Activated T-cell treated with anti-CD3 and anti-CD28 coated beads, Interleukin-2, amount 50 U/mL, for 1 hour (primary cell): ENCODE results near the gene CAMTA1.

Source experiments
- DNase-seq: peaks from one replicate; pipeline ENCODE4 v3.0.0-alpha.2; 2020

Gene CAMTA1

DNA sequence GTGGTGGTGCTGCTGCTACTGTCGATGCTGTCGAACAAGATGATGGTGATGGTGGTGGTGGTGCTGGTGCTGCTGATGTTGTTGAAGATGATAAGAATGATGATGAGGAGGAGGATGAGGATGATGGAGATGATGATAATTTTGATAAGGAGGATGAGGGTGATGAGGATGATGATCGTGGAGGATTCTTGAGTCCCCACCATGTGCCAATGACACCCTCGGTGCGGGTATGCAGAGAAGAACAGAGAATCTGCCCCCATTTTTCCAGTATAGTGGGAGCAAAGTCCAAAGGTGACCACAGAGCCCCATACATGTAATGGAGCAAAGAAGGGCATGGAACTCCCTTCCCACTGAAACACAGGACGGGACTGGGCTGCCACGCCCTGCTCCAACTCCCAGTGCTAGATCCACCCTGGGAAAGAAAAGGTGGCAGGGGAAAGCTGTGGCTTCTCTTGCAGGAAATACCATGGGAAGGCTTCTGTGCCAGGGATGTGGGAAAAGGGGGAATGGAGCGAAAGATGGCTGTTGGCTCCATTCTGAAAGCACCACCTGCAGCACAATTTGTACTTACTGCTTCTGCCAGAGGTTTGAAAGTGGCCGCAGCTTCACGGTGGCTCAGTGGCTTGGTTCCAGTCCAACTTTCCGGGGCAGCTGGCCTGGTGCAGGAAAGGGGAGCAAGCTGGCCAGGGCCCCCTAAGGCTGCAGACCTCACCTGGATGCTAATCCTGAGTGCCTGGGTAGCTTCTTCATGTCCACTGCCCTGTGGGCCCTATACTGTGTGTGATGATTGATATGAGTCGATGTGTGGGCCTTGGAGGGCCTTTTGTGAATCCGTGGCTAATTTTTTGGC, 598.6 kb downstream of the CAMTA1 start:
- no peak for DNase-seq

DNA sequence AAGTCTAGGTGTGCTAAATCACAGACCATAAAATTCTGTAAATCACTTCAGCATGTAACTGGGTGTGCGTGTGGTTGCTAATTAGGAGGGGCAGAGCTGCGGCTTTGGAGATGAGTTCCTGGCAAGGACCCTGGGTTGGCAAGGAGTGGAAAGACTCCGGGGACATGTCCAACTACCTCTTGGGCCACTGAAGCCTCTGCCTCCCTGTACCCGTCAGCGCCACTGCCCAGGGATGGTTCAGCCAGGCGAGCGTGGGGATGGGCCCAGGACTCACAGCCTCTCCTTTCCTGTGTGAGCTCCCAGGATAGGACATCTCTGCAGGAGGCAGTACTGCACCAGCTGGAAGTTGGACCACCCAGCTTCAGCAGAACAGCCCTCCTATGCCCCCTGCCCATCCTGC, 599.4 kb downstream of the CAMTA1 start:
- no peak for DNase-seq

DNA sequence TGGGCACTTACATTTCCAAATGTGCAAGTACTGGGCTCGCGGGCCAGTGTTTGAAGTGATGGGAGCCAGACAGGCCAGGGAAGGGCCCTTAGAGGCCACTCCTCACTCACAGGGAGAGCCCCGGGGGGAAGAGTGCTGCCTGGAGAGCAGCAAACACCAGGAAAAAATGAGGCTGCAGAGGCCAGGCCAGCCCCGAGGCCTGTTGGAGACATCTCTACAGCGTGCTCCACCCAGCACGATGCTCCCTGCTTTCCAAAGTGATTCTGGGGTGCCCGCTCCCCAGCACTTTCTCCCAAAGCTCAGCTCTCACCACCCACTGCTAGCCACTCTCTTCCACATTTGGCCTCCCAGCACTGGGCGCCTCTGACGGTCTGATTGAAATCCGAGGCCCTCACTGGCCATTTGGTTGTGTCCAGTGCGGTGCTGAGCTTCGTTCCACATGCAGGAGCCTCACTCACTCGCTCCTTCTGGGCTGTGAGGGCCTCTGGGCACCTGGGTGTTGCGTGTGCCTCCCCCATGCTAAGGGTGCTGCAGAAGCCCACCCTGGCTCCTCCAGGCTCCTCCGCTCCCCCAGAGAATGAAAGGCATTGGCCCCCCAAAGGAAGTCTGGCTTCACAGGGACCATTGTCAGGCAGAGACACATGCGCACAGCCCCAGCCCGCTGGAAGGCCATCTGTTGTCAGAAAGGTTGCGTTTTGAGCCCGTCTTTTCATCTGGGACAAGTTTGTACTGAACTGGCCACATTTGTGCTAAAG, 600.4 kb downstream of the CAMTA1 start:
- DNase-seq, result no peak

- no peak for DNase-seq
Measured at GRCh38 chr1:7386226-7387052, 601.2 kb downstream of the CAMTA1 start.

- no peak for DNase-seq
Measured at GRCh38 chr1:7387053-7387927, 602.0 kb downstream of the CAMTA1 start.

- no peak for DNase-seq
Measured at GRCh38 chr1:7388141-7388487, 602.9 kb downstream of the CAMTA1 start.

DNA sequence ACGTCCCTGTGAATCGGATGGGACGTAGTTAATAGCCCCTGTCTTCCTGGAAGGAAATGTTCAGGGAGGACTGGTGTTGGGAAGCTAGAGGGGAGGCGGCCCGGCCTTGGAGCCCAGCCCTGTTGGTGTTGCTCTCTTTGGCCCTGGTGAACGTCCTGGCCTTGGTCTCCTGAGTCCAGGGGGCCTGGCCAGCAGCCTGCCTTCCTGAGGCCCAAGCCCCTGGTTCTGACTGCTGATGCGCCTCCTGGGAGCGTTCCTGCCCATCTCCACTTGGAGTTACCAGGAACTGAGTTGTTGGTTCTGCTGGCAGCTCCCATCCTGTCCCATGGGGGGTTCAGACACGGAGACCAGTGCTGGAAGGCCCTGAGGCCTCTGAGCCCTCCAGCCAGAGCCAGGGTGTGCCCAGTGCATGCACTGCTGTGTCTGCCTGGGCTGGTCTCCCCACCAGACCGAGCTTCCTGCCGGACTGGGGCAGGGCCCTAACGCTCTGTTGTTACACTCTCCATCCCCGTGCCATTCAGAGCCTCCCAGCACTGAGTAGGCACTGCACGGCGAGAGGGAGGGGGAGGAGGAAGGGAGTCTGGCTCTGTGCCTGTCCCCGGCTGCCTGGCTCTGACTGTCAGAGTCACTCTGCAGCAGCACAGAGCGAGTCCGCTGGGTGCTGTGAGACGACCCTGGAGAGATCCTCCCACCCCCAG, 603.4 kb downstream of the CAMTA1 start:
- no peak for DNase-seq

- DNase-seq, result no peak
Measured at GRCh38 chr1:7389201-7389905, 604.1 kb downstream of the CAMTA1 start.

- no peak for DNase-seq
Measured at GRCh38 chr1:7389906-7390603, 604.8 kb downstream of the CAMTA1 start.

DNA sequence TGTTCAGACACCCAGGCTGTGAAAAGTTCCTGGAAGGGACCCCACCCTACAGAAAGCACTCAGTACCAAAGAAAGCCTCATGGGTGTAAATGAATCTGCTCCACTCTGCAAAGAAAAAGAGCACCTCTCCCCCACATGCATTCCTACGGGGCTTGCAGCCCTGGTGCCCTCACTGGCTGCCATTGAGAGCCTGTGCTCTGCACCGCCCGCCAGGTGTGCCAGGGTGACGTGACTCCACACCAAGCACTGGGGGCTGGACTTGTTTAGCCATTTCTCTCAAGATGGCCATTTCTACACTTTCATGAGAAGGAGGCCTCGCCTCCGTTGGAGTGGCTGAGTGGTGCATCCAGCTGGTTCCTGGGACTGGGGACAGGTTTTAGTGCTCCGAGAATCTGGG, 605.3 kb downstream of the CAMTA1 start:
- no peak for DNase-seq

DNA sequence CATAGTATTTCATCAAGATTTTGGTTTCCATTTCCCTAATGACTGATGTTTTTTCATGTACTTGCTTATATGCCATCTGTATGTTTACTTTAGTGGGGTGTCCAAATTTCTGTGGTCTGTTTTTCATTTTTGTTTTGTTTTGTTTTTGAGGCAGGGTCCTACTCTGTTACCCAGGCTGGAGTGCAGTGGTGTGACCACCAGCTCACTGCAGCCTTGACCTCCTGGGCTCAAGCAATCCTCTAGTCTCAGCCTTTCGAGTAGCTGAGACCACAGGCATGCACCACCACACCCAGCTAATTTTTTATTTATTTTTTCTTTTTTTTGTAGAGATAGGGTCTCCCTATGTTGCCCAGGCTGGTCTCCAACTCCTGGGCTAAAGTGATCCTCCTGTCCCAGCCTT, 607.9 kb downstream of the CAMTA1 start:
- DNase-seq, result no peak

DNA sequence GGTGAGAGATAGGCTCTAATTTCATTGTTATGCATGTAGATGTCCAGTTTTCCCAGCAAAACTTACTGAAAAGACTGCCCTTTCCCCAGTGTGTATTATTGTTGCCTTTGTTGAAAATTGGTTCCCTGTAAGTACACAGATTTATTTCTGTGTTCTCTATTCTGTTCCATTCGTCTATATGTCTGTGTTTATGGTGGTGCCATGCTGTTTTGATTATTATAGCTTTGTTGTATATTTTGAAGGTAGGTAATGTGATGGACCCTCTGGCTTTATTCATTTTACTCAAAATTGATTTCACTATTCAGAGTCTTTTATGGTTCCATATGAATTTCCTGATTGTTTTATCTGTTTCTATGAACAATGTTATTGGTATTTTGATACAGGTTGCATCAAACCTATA, 610.0 kb downstream of the CAMTA1 start:
- DNase-seq, result no peak

DNA sequence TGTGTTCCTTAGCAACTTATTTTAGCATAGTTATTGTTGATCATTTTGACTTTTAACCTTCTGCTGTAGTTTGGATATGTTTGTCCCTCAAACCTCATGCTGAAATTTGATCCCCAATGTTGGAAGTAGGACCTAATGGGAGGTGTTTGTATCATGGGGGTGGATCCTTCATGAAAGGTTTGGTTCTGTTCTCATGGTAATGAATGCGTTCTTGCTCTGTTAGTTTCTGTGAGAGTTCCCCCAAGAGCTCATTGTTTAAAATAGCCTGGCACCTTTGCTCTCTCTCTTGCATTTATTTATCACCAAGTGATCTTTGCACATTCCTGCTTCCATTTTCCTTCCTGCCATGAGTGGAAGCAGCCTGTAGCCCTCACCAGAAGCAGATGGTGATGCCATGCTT, 613.7 kb downstream of the CAMTA1 start:
- no peak for DNase-seq

DNA sequence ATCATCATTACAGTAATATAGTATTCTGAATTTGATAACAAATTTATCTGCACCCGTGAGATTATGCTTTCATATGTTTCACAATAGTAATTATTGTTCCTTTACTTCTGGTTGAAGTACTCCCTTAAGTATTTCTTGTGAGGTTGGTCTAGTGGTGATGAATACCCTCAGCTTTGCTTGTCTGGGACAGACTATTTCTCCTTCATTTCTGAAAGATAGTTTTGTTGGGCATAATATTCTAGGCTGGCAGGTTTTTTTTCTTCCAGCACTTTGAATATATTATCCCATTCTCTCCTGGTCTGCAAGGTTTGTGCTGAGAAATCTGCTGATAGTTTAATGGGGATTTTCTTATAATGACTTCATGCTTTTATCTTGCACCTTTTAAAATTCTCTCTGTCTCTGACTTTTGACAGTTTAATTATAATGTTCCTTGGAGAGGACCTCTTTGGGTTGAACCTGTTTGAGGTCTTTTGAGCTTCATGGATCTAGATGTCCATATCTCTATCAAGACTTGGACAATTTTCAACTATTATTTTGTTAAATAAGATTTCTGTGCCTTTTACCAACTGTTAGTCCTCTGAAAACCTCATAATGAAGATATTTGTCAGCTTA, 614.4 kb downstream of the CAMTA1 start:
- DNase-seq, result no peak

DNA sequence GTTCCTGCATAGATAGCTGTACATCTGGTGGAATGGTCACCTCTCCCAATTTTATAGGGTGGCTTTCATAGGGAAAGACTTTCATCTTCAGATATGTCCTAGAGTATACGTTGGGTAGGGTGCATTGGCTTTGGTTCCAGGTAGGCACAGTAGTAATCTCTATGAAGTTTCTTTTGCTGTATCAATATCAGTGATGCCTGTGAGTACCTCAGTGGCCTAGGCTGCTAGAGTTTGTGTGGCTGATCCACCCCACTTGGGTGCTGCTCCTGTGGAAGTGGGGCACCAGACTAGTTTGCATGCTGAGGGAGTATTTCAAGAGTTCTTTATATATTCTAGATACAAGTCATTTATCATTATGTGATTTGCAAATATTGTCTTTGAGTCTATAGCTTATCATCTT, 615.3 kb downstream of the CAMTA1 start:
- no peak for DNase-seq

- DNase-seq, result no peak
Measured at GRCh38 chr1:7401814-7402547, 616.7 kb downstream of the CAMTA1 start.

DNA sequence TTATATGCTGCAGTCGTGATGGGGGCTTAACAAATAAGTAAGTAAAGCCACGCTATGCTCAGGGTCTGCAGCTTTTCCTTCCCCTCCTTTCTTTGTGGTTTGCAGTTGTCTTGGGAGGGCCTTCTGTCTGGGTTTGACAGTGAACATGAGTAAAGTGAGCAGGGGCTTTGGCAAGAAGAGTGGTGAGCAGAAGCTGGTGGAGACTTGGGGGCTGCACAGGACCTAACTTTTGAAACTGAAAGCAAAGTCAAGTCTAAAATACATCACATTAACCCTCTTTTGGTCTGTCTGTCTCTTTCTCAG, 617.2 kb downstream of the CAMTA1 start:
- no peak for DNase-seq

DNA sequence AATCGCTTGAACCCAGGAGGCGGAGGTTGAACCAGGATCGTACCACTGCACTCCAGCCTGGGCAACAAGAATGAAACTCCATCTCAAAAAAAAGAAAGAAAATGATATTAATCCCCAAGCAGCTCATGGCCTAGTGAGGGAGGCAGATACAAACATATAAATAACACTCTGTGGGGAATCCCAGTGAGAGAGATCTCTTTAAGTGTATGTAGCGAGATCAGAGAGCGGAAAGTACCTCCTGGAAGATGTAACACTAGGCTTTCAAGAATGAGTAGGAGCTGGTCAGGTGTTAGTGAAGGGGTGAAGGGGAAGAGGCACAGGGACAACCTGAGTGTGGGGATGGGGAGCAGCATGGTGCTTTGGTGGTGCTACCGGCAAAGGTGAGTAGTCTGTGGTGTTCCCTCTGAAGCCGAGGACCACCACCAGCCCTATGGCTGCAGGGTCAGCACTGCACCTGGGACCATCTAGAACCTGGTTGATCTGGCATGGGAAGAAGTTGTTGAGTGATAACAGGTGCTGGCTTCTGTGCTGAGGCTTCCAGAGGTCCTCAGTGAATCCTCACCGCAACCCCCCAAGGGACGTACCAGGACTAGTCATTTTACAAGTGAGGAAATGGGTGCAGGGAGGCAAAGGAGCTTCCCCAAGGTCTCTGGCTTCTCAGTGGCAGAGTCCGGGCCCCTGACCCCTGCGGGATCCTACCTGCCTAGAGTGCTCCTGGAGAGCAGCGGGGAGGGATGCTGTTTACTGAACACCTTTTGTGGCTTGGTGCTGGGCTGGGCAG, 618.2 kb downstream of the CAMTA1 start:
- no peak for DNase-seq
